Measurements from ENCODE around the gene KIF25. TPM values are rescaled to one million over a fixed set of nuclear protein-coding genes. Genes with fewer than 3 reads are reported as not detected.

KIF25 gene
- polyA plus RNA-seq, 2 of the 4 experiments (the other 2 are of a cell fraction) = 0.06 to 0.13 TPM

- CTCF ChIA-PET = no interaction called here
- Histone ChIP-seq H3K4me2 (no peak overlapping the region), H3K4me3 (no peak overlapping the region), H3K9me3 (no peaks in the 10 kb centered on the region), H3K27ac (no peak overlapping the region), H3K4me1 (no peaks in the 10 kb centered on the region)
- POLR2A ChIA-PET = no interaction called here
- no peak for TF ChIP-seq HOXA7 (CRISPR knock-in tag; IDR thresholded peaks at IDR 0.05)
- no peak for TF ChIP-seq NFE2L2 (conservative IDR thresholded peaks at IDR 0.05; ENCODE audit: low read length)
- no peak for TF ChIP-seq FOSL2 (IDR thresholded peaks at IDR 0.05)
- TF ChIP-seq FOSL2 (CRISPR knock-in tag; IDR thresholded peaks at IDR 0.05) = no peak
- TF ChIP-seq ELK1 (IDR thresholded peaks at IDR 0.05; ENCODE audit: low read depth, low read length) = no peak
- TF ChIP-seq SMC3 (IDR thresholded peaks at IDR 0.05) = no peak
- TF ChIP-seq EHMT2 (IDR thresholded peaks at IDR 0.05; ENCODE audit: low read depth) = no peak
- TF ChIP-seq HEYL (CRISPR knock-in tag; IDR thresholded peaks at IDR 0.05) = no peak
- no peak for TF ChIP-seq RARB (CRISPR knock-in tag; IDR thresholded peaks at IDR 0.05)
- no peak for TF ChIP-seq EHF (CRISPR knock-in tag; IDR thresholded peaks at IDR 0.05)
- TF ChIP-seq HOXB5 (CRISPR knock-in tag; IDR thresholded peaks at IDR 0.05) = no peak
- FAIRE-seq (no peak), DNase-seq (ENCODE audit: low read depth in 1 of 2, low spot score in 1 of 2) (no peak), ATAC-seq (no peak)
- WGBS (ENCODE audit: missing lambda C conversion rate) = 66% methylated on average over 7 of the region's 8 CpGs
These were observed 95.1 kb downstream of the KIF25 start for GRCh38 chr6:168092541-168092940.

- H3K27ac ChIP-seq = no peak overlapping the region
- no peaks in the 10 kb centered on the region for H3K9me3 ChIP-seq
- no peak overlapping the region for H3K4me2 ChIP-seq
- no peak overlapping the region for H3K4me3 ChIP-seq
- POLR2A ChIA-PET = no interaction called here
- whole genome bisulfite sequencing (ENCODE audit: missing lambda C conversion rate) = 43% methylated on average over 4 of the region's 12 CpGs
- FAIRE-seq (no peak), DNase-seq (ENCODE audit: low read depth in 1 of 2, low spot score in 1 of 2) (no peak), ATAC-seq (no peak)
- no peaks in the 10 kb centered on the region for H3K4me1 ChIP-seq
- TF ChIP-seq KDM1A (IDR thresholded peaks at IDR 0.05; ENCODE audit: low read depth) (no peak), JUN (IDR thresholded peaks at IDR 0.05) (no peak), CEBPB (IDR thresholded peaks at IDR 0.05) (no peak), HDAC2 (IDR thresholded peaks at IDR 0.05) (no peak), POLR2AphosphoS2 (conservative IDR thresholded peaks at IDR 0.05; ENCODE audit: low read length) (no peak), ATOH8 (CRISPR knock-in tag; IDR thresholded peaks at IDR 0.05; ENCODE audit: low read depth) (no peak), NFE2L2 (conservative IDR thresholded peaks at IDR 0.05; ENCODE audit: low read length) (no peak), FOSL2 (IDR thresholded peaks at IDR 0.05) (no peak), FOSL2 (CRISPR knock-in tag; IDR thresholded peaks at IDR 0.05) (no peak), TFCP2L1 (CRISPR knock-in tag; IDR thresholded peaks at IDR 0.05) (no peak), ELK1 (IDR thresholded peaks at IDR 0.05; ENCODE audit: low read depth, low read length) (no peak), CHD4 (IDR thresholded peaks at IDR 0.05; ENCODE audit: borderline replicate concordance) (no peak), POLR2A (IDR thresholded peaks at IDR 0.05; ENCODE audit: low read length) (no peak), CBX8 (IDR thresholded peaks at IDR 0.05) (no peak), CTCF (IDR thresholded peaks at IDR 0.05) (no peak)
- CTCF ChIA-PET = no interaction called here
These were observed 95.6 kb downstream of the KIF25 start for GRCh38 chr6:168093071-168093505.

All from A549 (cell line).